ENCODE data around the gene APOL5. TPM values are rescaled to one million over a fixed set of nuclear protein-coding genes. Genes with fewer than 3 reads are reported as not detected.
"Not testable (repeated sequence)": the region's sequence is repeated elsewhere in the genome, so short reads cannot be mapped to it uniquely, and the experiment has no call there.

APOL5 gene, protein sequence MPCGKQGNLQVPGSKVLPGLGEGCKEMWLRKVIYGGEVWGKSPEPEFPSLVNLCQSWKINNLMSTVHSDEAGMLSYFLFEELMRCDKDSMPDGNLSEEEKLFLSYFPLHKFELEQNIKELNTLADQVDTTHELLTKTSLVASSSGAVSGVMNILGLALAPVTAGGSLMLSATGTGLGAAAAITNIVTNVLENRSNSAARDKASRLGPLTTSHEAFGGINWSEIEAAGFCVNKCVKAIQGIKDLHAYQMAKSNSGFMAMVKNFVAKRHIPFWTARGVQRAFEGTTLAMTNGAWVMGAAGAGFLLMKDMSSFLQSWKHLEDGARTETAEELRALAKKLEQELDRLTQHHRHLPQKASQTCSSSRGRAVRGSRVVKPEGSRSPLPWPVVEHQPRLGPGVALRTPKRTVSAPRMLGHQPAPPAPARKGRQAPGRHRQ
- total RNA-seq, result not detected

- DNase-seq (ENCODE audit: low spot score), result no peak
- TF ChIP-seq, protein P1, sequence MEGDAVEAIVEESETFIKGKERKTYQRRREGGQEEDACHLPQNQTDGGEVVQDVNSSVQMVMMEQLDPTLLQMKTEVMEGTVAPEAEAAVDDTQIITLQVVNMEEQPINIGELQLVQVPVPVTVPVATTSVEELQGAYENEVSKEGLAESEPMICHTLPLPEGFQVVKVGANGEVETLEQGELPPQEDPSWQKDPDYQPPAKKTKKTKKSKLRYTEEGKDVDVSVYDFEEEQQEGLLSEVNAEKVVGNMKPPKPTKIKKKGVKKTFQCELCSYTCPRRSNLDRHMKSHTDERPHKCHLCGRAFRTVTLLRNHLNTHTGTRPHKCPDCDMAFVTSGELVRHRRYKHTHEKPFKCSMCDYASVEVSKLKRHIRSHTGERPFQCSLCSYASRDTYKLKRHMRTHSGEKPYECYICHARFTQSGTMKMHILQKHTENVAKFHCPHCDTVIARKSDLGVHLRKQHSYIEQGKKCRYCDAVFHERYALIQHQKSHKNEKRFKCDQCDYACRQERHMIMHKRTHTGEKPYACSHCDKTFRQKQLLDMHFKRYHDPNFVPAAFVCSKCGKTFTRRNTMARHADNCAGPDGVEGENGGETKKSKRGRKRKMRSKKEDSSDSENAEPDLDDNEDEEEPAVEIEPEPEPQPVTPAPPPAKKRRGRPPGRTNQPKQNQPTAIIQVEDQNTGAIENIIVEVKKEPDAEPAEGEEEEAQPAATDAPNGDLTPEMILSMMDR (IDR thresholded peaks at IDR 0.05), result no peak
- no peak for ATAC-seq (ENCODE audit: low FRiP score)
Measured at GRCh38 chr22:35717572-35717971, at the start of gene APOL5. TSS of gene APOL5 (plus strand) at chr22:35717872. CDS start at chr22:35717872, 0 bp downstream.

DNA sequence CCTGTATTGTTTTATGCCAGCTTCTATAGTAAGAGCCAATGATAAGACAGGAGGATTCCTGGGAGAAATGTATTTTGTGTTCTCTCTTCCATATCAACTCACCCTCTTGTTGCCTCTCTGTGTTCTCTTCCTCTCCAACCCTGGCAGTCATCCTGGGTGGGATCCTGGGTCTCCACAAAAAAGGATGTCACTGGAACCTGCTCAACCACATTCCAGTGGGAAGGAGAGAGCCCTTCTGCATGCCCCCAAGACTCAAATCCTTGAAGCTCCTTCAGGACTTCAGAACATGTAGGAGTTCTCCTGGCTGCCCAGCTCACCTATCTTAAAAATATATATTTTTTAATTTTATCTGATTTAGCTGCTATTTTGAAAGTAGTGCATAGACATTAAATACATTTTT, 43.3 kb upstream of the APOL5 start:
- no peak for DNase-seq (ENCODE audit: low spot score)
- TF ChIP-seq, protein P1 (IDR thresholded peaks at IDR 0.05), result no peak
- no peak for ATAC-seq (ENCODE audit: low FRiP score)

DNA sequence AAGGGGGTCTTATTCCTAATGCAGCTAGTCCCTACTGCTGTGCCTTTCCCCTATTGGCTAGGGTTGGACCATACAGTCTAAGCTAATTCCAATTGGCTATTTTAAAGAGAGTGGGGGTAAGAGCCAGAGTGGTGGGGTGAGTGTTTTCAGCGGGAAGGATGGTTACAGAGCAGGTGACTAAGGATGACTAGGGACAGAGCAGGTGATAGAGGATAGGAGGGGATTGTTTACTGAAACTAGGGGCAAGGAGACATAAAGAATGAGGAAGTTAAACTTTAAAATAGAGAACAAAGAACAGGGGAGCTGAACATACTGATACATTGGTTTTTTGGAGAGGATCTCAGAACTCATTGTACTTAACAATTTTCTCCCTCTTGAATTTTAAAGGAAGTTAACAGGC, 41.6 kb upstream of the APOL5 start:
- not testable (repeated sequence) for DNase-seq (ENCODE audit: low spot score); ATAC-seq (ENCODE audit: low FRiP score)

DNA sequence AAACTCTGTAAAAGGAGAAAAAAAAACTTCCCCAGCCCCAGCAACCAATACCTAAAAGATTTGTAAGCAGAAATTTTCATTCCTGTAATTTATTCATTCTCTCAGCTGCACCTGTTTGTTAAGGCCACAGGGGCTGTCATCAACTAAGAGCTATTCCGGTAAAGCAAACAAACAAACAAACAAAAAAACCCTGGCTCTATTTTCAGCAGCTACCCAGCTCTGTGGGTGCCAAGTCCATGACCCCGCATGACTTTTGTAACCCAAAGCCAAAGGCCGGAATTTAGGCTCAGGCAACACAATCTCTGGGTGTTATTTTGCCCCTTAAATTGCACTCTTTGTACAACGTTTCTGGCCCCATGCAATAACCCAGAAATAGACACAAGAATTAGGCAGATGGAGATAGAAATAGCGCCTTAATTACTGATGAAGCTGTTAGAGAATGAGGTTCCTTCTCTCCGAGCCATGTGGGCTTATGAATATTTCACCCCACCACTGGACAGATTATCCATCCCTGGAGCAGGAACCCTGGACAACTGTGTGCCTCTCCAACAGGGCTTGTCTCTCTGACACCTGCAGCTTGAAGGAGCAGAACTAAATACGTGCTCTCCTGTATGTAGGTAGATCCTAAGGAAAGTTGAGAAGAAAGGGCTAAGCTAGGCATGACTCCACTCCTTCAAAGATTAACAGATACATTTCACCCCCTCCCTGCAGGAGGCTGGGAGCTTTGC, 40.0 kb upstream of the APOL5 start:
- ATAC-seq (ENCODE audit: low FRiP score) (no peak), DNase-seq (ENCODE audit: low spot score) (no peak)
- TF ChIP-seq, protein P1 (IDR thresholded peaks at IDR 0.05), result no peak

- no peak for DNase-seq (ENCODE audit: low spot score)
- no peak for ATAC-seq (ENCODE audit: low FRiP score)
- TF ChIP-seq, protein P1 (IDR thresholded peaks at IDR 0.05), result no peak
Measured at GRCh38 chr22:35678836-35679235, 38.8 kb upstream of the APOL5 start.

DNA sequence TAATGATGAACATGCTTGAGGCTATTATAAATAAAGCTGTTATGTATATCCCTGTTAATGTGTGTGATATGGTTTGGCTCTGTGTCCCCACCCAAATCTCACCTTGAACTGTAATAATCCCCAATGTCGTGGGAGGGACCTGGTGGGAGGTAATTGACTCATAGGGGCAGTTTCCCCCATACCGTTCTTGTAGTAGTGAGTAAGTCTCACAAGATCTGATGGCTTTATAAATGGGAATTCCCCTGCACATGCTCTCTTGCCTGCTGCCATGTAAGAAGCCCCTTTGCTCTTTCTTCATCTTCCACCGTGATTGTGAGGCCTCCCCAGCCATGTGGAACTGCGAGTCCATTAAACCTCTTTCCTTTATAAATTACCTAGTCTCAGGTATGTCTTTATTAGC, 38.2 kb upstream of the APOL5 start:
- not testable (repeated sequence) for ATAC-seq (ENCODE audit: low FRiP score); DNase-seq (ENCODE audit: low spot score)

DNA sequence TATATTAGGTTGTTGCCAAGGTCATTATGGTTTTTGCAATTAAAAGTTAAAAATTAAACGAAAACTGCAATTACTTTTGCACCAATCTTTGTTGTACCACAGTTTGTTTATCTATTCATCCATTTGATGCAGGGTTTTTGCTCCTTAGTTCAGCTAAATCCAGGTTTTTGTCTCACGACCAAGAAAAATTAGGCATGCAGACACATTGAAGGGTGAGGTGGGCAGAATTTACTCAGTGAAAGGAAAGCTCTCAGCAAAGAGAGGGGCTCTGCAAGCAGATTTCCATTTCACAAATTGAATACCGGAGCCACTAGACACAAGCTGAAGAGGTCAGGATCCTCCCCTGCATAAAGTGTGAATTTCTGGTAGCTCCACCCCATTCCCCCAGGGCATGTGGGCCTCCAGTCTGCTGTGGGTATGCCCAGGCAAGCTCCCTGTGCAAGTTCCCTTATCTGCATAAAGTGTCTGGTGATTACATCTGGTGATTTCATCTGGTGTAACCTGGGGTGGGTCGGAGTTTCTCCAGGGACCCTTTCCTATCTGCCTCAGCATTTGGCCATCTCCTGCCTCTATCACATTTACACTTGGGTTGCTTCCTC, 36.1 kb upstream of the APOL5 start:
- TF ChIP-seq, protein P1 (IDR thresholded peaks at IDR 0.05), result no peak
- DNase-seq (ENCODE audit: low spot score), result no peak
- no peak for ATAC-seq (ENCODE audit: low FRiP score)

Measured in omental fat pad (tissue), 4 donors.